Bronchial epithelial cell (primary cell): ENCODE results near the gene RECK. TPM values are rescaled to one million over a fixed set of nuclear protein-coding genes. Genes with fewer than 3 reads are reported as not detected.

Experiments used
- DNase-seq: peaks from one replicate; pipeline ENCODE4 v3.0.0-alpha.2; 2010; ENCODE audit warnings: low read depth
- FAIRE-seq: peaks from 2 replicates; lab custom pipeline; 2011; peaks lifted over from hg19 to GRCh38; lab: Jason Lieb, UNC
- H3K27me3 ChIP-seq: 2 replicates; pipeline ENCODE4 v1.5.1; 2011; ENCODE audit warnings: low read length; ENCODE audit not compliant: control insufficient read depth, insufficient read depth
- H3K36me3 ChIP-seq: 2 replicates; pipeline ENCODE4 v1.5.1; 2011; ENCODE audit warnings: low read length; ENCODE audit not compliant: control insufficient read depth, insufficient read depth
- H3K4me3 ChIP-seq: 2 replicates; pipeline ENCODE4 v1.5.1; 2011; ENCODE audit warnings: mild to moderate bottlenecking, low read depth, low read length, control low read depth
- total RNA-seq: library from RNA; depleted of rRNA; stranded (reverse); fragments of >200 nt; gene quantifications from 2 replicates; pipeline ENCODE4 v1.2.1, GENCODE V29; 2014
- TF ChIP-seq, protein P1 (sequence below): IDR thresholded peaks from 2 replicates; pipeline ENCODE4 v1.5.1; 2011; ENCODE audit warnings: mild to moderate bottlenecking, moderate library complexity, low read length, control low read depth, inconsistent platforms; ENCODE audit not compliant: insufficient read depth, severe bottlenecking

The RECK gene
- total RNA-seq, 1 donor from 2014 or later, result 1.3 TPM

- Histone ChIP-seq H3K27me3 (no peaks in the 10 kb centered on the region), H3K4me3 (no peak overlapping the region), H3K36me3 (no peaks in the 10 kb centered on the region)
- DNase-seq (peak; percentile 58), FAIRE-seq (no peak)
- TF ChIP-seq, protein P1, sequence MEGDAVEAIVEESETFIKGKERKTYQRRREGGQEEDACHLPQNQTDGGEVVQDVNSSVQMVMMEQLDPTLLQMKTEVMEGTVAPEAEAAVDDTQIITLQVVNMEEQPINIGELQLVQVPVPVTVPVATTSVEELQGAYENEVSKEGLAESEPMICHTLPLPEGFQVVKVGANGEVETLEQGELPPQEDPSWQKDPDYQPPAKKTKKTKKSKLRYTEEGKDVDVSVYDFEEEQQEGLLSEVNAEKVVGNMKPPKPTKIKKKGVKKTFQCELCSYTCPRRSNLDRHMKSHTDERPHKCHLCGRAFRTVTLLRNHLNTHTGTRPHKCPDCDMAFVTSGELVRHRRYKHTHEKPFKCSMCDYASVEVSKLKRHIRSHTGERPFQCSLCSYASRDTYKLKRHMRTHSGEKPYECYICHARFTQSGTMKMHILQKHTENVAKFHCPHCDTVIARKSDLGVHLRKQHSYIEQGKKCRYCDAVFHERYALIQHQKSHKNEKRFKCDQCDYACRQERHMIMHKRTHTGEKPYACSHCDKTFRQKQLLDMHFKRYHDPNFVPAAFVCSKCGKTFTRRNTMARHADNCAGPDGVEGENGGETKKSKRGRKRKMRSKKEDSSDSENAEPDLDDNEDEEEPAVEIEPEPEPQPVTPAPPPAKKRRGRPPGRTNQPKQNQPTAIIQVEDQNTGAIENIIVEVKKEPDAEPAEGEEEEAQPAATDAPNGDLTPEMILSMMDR, result no peak
Observed at GRCh38 chr9:36148311-36149051, 111.8 kb downstream of the RECK start.

GRCh38 chr9:36149197-36149596 lies 112.5 kb downstream of the RECK start:
- no peaks in the 10 kb centered on the region for H3K36me3 ChIP-seq
- TF ChIP-seq, protein P1, result no peak
- H3K27me3 ChIP-seq, result no peaks in the 10 kb centered on the region
- FAIRE-seq (no peak), DNase-seq (no peak)
- no peak overlapping the region for H3K4me3 ChIP-seq

DNA sequence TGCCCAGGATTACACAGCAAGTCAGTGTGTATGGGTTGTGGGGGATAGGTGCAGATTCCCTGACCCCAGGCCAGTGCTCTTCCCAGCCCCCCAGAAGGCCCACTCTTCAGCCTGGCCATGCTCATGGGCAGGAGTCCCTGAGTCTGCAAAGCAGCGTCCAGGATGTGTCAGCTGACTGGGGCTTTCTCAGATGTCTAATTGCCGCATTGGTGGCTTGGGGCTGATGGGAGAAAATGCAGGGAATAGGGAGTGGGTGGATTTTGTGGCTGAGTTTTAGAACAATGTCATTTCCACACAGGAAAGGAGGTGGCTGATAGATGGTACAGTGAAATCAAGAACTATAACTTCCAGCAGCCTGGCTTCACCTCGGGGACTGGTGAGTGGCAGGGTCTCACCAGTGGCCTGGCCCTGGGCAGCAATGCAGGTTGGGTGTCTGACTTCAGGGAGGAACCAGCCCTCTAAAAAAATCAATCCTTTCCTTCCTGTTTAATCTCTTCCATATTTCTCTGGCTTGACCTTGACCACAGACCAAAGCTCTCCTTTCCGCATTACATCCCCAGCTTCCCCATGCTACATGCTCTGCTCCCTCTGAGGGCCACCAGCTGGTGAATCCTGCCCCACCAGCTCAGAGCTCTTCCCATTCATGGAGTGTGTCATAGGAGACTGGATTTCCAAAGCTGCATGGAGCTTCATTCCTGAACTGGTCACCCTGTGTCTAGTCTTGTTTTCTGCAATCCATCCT lies 114.0 kb downstream of the RECK start:
- no peaks in the 10 kb centered on the region for H3K27me3 ChIP-seq
- no peak for DNase-seq
- H3K36me3 ChIP-seq, result no peaks in the 10 kb centered on the region
- FAIRE-seq, result no peak
- H3K4me3 ChIP-seq, result no peak overlapping the region
- TF ChIP-seq, protein P1, result no peak

- TF ChIP-seq, protein P1, result no peak
- no peaks in the 10 kb centered on the region for H3K27me3 ChIP-seq
- DNase-seq, result peak; percentile 52
- H3K36me3 ChIP-seq, result no peaks in the 10 kb centered on the region
- FAIRE-seq, result no peak
- no peak overlapping the region for H3K4me3 ChIP-seq
Observed at GRCh38 chr9:36151316-36152210, 114.8 kb downstream of the RECK start.

- Histone ChIP-seq H3K27me3 (no peaks in the 10 kb centered on the region), H3K4me3 (no peak overlapping the region), H3K36me3 (no peaks in the 10 kb centered on the region)
- TF ChIP-seq, protein P1, result no peak
- no peak for FAIRE-seq
- no peak for DNase-seq
Observed at GRCh38 chr9:36152741-36153438, 116.2 kb downstream of the RECK start.
